ENCODE results near the gene SENP5.

The SENP5 gene

DNA sequence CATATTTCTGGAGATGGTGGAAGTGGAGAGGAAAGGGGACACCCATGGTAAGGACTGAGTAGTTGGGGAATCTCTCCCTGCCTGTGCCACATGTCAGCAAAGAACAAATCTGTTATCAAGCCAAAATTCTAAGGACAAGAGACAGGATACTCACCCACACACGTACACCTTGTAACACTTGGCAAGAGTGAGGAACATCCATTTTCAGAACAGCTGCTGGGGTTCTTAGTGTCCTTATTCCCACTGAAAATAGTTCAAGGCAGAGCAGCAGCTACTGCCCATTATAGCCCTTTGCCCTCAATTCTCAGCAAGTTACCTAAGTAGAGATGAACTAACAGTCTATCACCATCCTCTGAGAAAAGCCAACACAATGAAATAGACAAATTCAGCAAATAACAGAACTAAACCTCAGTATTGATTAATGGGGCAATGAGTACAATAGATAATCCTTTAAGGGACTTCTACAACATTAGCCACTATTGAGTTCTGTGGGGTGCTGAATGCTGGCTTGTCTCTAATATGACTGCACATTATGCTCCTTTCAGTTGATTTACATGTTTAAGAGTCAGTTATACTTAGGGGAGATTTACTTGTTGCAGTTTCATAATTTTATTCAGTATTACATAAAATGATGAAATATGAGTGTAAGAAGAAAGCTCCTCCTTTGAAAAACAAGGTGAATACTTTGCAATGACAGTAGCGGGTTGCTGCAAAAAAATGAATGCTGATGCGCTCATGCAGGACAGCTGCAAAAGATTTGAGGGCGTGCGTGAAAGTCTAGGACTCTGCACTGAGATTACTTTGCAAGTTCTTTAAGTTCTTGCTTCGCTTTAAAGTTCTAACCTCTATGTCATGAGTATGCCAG, 22.4 kb downstream of the SENP5 start:
- DNase-seq (ENCODE audit: low read depth in 2 of 2): no peak

GRCh38 chr3:196894557-196895295, 27.0 kb downstream of the SENP5 start:
- no peak for DNase-seq (ENCODE audit: low read depth in 2 of 2)

GRCh38 chr3:196896229-196896628, 28.5 kb downstream of the SENP5 start:
- no peak for DNase-seq (ENCODE audit: low read depth in 2 of 2)

- no peak for DNase-seq (ENCODE audit: low read depth in 2 of 2)
Measured at GRCh38 chr3:196901768-196902167, 34.0 kb downstream of the SENP5 start.

GRCh38 chr3:196902296-196902695, 34.6 kb downstream of the SENP5 start:
- no peak for DNase-seq (ENCODE audit: low read depth in 2 of 2)

GRCh38 chr3:196903740-196904139, 36.0 kb downstream of the SENP5 start:
- DNase-seq (ENCODE audit: low read depth in 2 of 2): no peak

DNA sequence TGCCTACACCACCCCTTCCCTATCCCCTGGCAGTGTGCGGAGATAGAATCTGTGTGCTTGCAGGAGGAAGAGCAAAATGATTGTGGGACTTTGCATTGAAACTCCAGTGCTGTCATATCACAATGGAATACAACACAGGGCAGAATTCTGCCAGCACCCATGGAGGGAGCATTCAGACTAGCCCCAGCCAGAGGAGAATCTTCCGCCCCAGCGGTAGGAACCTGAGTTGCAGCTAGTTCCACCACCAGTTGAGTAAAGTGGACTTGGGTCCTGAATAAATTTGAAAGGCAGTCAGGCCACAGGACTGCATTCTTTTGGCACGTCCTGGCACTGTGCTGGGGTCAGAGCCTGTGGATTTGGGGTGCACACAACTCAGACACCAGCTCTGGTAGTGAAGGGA, 47.1 kb downstream of the SENP5 start:
- DNase-seq (ENCODE audit: low read depth in 2 of 2): no peak

- DNase-seq (ENCODE audit: low read depth in 2 of 2): no peak
Measured at GRCh38 chr3:196915375-196915774, 47.7 kb downstream of the SENP5 start.

- DNase-seq (ENCODE audit: low read depth in 2 of 2): no peak
Measured at GRCh38 chr3:196916221-196916620, 48.5 kb downstream of the SENP5 start.

DNA sequence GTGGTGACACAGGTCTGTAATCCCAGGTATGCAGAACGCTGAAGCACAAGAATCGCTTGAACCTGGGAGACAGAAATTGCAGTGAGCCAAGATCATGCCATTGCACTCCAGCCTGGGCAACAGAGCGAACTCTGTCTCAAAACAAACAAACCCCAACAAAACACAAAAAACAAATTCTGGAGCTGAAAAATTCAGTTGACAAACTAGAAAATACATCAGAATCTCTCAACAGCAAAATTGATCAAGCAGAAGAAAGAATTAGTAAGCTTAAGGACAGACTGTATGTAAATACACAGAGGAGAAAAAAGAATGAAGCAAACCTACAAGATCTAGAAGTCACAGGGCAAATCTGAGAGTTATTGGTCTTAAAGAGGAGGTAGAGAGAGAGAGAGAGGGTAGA, 49.3 kb downstream of the SENP5 start:
- DNase-seq (ENCODE audit: low read depth in 2 of 2): no peak

GRCh38 chr3:196918968-196919367, 51.2 kb downstream of the SENP5 start:
- no peak for DNase-seq (ENCODE audit: low read depth in 2 of 2)

DNA sequence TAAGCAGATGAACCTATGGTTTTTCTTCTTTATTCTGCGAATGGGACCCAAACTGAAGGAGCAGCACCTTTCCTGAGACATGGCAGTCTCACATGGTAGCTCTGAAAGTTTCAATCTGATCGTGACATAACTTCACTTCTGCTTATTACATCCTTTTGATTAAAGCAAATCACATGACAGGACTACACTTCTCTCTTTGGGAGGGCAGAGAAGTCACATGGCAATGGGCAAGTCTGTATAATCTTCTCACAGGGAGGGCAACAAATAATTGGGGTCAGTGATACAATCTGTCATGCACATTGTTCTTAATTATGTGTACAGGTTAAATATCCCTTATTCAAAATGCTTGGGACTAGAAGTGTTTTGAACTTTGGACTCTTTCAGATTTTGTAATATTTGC, 53.0 kb downstream of the SENP5 start:
- DNase-seq (ENCODE audit: low read depth in 2 of 2): no peak

GRCh38 chr3:196927571-196928453, 60.1 kb downstream of the SENP5 start:
- DNase-seq (ENCODE audit: low read depth in 2 of 2): no peak

DNA sequence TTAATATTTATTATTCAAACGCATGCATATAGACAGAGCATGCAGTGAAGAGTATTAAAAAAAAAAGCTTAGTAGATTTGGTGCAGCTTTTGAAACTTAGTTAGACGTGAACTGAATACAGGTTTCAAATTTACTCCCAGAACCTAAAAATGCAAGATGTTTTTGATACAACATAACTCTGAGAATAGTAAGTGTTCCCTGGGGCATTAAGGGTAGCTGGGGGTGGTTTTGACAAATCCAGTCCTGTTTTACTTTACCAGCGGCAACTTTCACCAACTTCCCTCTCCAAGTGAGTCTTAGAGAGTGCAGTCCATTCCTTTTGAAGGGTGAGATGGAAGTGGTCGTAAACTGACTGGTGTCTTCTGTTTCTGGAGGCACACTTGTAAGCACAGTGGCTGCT, 63.4 kb downstream of the SENP5 start:
- DNase-seq (ENCODE audit: low read depth in 2 of 2): no peak

GRCh38 chr3:196931828-196932587, 64.3 kb downstream of the SENP5 start:
- DNase-seq (ENCODE audit: low read depth in 2 of 2): no peak

DNA sequence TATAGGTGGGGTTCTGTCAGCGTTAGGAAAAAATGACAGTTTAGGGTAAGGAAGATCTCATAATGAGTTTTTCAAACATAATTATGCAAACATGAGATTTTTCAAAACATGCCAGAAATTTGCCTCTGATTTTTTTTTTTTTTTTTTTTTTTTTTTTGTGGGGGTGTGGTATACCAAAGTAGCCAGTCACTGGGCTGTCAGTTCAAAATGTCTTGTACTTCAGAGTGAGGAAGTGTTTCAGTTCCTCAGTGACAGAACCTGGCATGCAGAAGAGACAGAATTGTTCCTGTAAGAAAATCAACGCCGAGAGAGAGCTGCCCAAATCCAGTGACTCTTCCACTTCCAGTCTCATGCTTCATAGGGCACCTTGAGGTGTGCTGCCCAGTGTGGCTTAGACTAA, 64.9 kb downstream of the SENP5 start:
- no peak for DNase-seq (ENCODE audit: low read depth in 2 of 2)

DNA sequence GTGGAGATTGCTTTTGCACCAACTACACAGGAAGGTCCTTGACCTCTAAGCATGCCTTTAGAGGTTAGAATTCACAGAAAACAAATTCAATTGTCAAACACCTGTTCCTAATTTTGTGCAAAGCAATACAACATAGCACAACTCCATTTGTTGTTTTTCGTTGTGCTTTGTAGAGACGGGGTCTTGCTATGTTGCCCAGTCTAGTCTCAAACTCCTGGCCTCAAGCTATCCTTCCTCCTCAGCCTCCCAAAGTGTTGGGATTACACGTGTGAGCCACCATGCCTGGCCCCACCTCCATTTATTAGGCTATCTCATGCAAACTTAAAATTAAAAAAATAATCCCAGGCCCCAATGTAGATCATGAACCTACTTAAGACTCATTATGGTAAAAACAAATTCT, 68.6 kb downstream of the SENP5 start:
- no peak for DNase-seq (ENCODE audit: low read depth in 2 of 2)

DNA sequence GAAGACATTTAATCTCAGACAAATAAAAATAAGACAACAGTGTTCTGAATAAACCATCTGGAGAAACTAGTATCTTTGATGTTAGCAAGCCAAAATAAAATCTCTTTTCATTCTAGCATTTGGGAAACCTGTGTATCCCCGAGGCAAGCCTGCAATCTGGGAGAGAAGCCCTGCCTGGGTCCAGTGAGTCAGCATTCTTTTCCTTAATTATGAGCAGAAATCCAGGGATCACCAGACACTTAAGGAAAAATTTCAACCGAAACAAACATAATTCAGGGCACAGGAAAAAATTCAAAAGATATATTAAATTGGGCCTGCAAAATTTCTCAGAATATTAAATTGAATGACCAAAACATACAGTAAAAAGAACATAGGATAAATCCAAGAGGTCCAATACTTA, 70.4 kb downstream of the SENP5 start:
- no peak for DNase-seq (ENCODE audit: low read depth in 2 of 2)

- DNase-seq (ENCODE audit: low read depth in 2 of 2): no peak
Measured at GRCh38 chr3:196938576-196938975, 70.9 kb downstream of the SENP5 start.

DNA sequence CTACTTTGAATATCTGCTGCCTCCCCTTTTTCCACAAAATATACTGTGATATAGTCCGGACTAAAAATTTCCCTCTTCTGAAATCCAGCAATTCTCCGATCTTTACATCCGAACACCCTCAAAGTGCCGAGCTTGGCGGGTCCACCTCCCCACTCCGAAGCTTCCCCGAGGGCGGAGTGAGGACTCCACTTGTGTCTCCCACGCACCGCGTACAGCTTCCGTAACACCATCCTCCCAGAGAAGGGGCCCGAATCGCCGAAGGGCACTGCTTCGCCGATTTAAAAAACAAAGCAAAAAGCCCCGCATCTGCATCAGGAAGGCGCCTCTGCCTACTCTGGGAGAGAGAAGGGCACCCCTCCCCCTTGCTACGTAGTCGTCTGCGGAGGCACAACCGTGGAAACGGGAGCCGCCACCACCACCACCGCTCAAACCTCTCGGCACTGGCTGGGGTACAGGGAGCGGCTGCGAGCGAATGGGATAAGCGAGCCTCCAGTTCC, 74.1 kb downstream of the SENP5 start:
- DNase-seq (ENCODE audit: low read depth in 2 of 2): peak; percentile 54 to 61

- DNase-seq (ENCODE audit: low read depth in 2 of 2): peak; percentile 99 to 100
Measured at GRCh38 chr3:196942226-196942914, 74.7 kb downstream of the SENP5 start, which contains the start of gene NCBP2. NCBP2 (minus strand) TSS chr3:196942528; CDS start chr3:196942503, 25 bp downstream.

All from stimulated activated CD8-positive, alpha-beta memory T cell treated with anti-CD3 and anti-CD28 coated beads, Interleukin-15, amount 100 ng/mL, for 48 hours (primary cell).